ENCODE data around the gene PINLYP.

The PINLYP gene

GRCh38 chr19:43607238-43608205 lies 31.9 kb downstream of the PINLYP start:
- DNase-seq = no peak

- DNase-seq = no peak
Observed at GRCh38 chr19:43609872-43610271, 34.3 kb downstream of the PINLYP start.

GRCh38 chr19:43610493-43610892 lies 34.9 kb downstream of the PINLYP start:
- no peak for DNase-seq

- no peak for DNase-seq
Observed at GRCh38 chr19:43611788-43612187, 36.2 kb downstream of the PINLYP start, which contains the start of gene SRRM5. Gene SRRM5, plus strand, starts transcription at chr19:43612088. Its CDS starts 34 bp downstream, at chr19:43612122.

GRCh38 chr19:43612374-43612773 lies 36.8 kb downstream of the PINLYP start:
- DNase-seq = no peak

- no peak for DNase-seq
Observed at GRCh38 chr19:43616306-43616705, 40.7 kb downstream of the PINLYP start.

- no peak for DNase-seq
Observed at GRCh38 chr19:43616954-43617353, 41.4 kb downstream of the PINLYP start.

- DNase-seq = peak; percentile 43
Observed at GRCh38 chr19:43618921-43619261, 43.3 kb downstream of the PINLYP start.

GRCh38 chr19:43619262-43620060 lies 43.9 kb downstream of the PINLYP start, which contains the start of gene ZNF428:
Gene ZNF428, minus strand, starts transcription at chr19:43619629. Its CDS starts 5,325 bp downstream, at chr19:43614304.
- DNase-seq = peak; percentile 91

GRCh38 chr19:43620061-43621001 lies 44.7 kb downstream of the PINLYP start:
- DNase-seq = peak; percentile 88

- no peak for DNase-seq
Observed at GRCh38 chr19:43622070-43622469, 46.5 kb downstream of the PINLYP start.

GRCh38 chr19:43622956-43623355 lies 47.4 kb downstream of the PINLYP start:
- no peak for DNase-seq

GRCh38 chr19:43623889-43624670 lies 48.5 kb downstream of the PINLYP start:
- DNase-seq = no peak

GRCh38 chr19:43624933-43625332 lies 49.3 kb downstream of the PINLYP start:
- peak; percentile 89 for DNase-seq

- DNase-seq = no peak
Observed at GRCh38 chr19:43625918-43626579, 50.4 kb downstream of the PINLYP start.

GRCh38 chr19:43626838-43627237 lies 51.2 kb downstream of the PINLYP start:
- no peak for DNase-seq

GRCh38 chr19:43628646-43629326 lies 53.2 kb downstream of the PINLYP start:
- no peak for DNase-seq

GRCh38 chr19:43631491-43631890 lies 55.9 kb downstream of the PINLYP start:
- DNase-seq = no peak

Data from CD4-positive, alpha-beta T cell treated with Interleukin-21 for 1 hour (primary cell).